Occipital lobe (tissue), 2 donors: ENCODE results near the gene RNH1. TPM values are rescaled to one million over a fixed set of nuclear protein-coding genes. Genes with fewer than 3 reads are reported as not detected.

Experiments used
- DNase-seq: peaks from one replicate; lab custom pipeline; 2025; lab: John Stamatoyannopoulos, UW
- total RNA-seq: library from RNA; depleted of rRNA; stranded (reverse); fragments of >200 nt; gene quantifications from one replicate; pipeline ENCODE4 v1.2.3, GENCODE V29; 2014

RNH1 gene
- total RNA-seq, 1 donor from 2014 or later = 42.1 TPM

- DNase-seq = no peak
Measured at GRCh38 chr11:459511-460220, 47.4 kb downstream of the RNH1 start.

DNA sequence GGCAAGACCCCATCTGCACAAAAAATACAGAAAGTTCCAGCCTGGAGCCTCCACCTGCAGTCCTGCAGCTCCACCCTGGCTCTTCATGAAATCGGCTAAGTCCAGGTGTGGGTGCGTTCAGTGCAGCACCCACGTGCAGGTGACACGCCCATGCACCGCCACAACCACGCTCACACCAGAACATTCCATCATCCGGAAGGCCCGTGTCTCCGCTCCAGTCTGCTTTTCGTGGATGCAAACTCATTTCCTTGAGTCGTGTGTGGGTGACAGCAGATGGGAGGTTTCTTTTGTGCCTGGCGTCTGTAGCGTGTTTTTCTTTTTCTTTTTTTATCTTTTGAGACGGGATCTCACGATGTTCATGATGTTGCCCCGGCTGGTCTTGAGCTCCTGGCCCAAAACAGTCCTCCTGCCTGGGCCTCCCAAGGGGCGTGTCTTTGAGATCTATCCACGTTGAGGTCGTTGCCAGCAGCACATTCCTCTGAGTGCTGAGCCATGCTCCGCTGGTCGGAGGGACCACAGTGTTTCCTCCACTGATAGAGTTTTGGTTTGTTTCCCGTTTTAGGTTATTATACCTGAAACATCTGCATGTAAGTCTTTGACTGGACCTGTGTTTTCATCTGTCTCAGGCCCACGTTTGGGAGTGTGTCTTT is 49.8 kb downstream of the RNH1 start:
- no peak for DNase-seq

DNA sequence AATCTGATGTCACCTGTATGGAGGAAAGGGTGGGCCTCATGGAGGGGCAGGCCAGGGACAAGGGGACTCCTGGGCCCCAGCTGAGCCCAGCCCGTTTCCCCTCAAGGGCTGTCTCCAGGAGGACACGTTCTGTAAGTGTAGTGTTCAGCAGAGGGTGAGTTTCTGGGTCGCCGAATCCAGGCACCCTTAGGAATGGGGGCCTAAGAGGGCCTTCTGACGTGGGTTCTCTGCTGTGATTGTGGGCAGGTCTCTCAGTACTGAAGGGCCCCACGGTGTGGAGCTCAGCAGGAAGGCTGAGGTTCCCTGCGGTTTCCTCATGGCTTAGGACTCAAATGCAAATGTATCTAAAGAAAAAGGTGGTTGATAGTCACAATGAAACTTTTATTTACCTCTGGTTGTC is 50.5 kb downstream of the RNH1 start:
- DNase-seq = no peak

DNA sequence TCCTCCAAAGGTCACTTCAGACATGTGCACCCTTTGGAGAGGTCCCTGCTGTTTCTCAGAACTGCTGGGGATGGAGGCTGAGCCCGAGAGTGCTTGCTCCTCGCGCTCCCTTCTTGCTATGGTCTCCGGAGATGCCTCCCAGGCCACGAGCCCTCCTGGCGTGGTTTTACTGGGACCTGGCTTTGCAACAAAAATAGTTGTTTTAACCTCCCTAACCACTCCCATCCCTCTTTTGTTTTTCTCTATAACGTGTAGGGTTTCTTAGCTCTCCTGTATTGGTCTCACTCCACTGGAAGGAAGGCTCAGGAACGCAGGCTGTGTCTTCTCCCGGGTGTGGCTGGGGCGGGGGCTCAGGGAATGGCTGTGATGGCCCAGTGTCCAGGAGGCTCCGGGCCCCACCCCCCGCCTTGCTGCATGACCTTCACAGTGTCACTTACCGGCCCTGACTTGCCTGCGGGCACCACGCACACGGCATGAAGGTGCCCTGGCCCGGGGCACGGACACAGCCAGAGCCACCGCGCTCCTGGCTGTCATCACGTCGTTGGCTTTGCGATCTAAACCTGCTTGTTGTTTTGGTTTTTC is 51.4 kb downstream of the RNH1 start:
- no peak for DNase-seq

DNA sequence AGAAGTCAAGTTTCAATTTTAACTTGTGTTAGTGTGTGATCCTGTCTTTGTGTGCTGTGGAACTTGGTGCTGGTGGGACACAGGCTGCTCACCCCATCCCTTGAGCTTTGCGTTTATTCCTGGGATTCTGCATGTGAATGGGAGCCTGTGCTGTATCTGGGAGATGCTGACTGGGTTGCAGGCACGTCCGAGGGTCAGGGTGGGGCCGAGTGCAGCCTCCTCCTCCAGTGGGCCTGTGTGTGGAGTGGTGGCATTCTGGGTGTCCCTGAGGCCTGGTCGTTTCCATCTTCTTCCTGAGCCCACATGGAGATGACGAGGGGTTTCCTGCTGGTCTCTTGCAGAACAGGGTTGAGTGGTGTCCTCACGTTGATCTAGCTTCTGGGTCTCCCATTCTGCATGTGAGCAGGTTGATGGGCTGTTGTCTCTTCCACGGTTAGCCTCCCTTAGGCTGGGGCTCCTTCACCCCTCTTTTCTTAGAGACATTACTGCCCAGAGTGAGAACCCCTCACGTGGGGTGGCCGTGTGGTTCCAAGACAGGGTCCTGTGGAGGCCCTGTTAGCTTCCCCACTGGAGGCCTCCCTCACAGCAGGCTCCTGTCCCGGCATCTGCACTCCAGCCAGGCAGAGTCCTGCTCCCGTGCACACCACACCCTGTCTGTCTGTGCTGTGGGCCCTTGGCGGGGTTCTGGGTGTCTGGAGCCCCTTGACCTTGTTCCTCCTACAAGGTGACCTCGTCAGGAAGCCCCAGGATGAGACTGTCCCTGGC is 52.1 kb downstream of the RNH1 start:
- DNase-seq = no peak

- DNase-seq = no peak
Measured at GRCh38 chr11:454043-454442, 53.0 kb downstream of the RNH1 start.

- DNase-seq = no peak
Measured at GRCh38 chr11:453564-453963, 53.5 kb downstream of the RNH1 start.

DNA sequence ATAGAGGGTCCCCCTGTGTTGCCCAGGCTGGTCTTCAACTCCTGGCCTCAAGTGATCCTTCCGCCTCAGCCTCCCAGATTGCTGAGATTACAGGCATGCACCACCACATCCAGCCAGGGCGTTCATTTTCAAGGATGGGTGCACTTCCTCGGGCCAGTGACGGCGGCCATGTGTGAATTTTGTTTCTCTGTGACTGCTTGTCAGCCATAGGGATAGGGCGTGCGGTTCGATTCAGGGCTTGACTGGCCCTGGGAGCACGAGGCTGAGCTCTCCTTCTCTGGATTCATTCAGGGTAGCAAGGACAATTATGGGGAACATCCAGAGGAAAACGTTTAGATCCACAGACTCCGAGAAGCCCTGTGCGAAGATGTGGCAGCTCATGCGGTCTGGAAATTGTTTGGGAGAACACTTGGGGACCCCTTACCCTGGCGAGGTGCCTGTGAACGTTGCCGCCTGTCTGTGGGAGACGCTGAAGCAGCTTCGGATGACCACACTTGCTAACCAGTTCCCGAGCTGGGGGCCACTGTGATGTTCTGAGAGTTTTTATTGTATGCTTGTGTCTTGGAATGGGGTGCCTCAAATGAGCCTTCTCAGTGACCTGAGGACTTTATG is 54.0 kb downstream of the RNH1 start:
- DNase-seq = no peak

- no peak for DNase-seq
Measured at GRCh38 chr11:452203-452744, 54.8 kb downstream of the RNH1 start.

DNA sequence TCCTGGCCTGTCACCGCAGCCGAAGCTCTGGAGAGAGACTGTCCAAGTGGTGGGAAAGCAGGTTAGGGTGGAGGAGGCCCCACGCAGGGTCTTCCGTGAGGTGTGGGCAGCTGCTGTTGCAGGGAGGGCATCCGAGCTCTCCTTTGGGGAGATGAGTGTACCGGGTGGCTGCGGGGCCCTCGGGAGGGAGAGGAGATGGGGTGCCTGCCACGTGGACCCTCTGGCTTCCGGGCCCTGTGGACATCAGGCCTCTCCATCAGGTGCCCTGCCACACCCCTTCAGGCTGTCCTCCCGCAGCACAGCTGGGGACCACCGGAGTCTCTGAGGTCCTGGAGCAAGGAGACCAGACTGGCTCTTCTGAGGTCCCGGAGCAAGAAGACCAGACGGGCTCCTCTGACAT is 55.3 kb downstream of the RNH1 start:
- no peak for DNase-seq

DNA sequence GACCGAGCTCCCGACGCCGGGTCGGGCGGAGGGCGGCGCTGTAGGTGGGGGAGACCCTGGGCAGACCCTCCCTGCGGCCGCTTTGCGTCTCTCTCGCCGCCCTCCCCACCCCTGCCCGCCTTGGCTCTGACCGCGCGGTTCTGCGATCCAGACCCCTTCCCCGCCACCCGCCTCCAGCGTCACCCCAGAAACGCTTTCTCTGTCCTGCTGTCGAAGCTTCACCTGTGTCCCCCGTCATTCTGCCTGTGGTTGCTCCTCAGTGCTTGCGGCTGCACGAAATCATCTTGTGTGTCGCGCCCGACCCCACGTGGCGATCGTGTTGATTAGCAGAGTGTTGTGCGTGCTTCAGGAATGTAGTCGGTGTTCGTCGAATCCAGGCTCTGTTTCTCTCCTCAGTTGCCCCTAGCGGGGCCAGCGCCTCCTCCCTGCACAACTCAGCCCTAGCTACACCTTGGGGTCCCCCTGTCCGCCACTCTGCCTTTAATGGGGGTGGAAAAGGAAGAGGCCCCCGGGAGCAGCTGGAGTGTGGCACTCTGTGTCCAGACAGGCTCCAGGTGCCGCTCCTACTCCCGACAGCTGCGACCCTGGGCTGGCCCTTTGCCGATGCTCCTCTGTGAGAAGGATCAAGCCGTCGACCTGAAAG is 56.1 kb downstream of the RNH1 start:
- DNase-seq = peak; percentile 26

DNA sequence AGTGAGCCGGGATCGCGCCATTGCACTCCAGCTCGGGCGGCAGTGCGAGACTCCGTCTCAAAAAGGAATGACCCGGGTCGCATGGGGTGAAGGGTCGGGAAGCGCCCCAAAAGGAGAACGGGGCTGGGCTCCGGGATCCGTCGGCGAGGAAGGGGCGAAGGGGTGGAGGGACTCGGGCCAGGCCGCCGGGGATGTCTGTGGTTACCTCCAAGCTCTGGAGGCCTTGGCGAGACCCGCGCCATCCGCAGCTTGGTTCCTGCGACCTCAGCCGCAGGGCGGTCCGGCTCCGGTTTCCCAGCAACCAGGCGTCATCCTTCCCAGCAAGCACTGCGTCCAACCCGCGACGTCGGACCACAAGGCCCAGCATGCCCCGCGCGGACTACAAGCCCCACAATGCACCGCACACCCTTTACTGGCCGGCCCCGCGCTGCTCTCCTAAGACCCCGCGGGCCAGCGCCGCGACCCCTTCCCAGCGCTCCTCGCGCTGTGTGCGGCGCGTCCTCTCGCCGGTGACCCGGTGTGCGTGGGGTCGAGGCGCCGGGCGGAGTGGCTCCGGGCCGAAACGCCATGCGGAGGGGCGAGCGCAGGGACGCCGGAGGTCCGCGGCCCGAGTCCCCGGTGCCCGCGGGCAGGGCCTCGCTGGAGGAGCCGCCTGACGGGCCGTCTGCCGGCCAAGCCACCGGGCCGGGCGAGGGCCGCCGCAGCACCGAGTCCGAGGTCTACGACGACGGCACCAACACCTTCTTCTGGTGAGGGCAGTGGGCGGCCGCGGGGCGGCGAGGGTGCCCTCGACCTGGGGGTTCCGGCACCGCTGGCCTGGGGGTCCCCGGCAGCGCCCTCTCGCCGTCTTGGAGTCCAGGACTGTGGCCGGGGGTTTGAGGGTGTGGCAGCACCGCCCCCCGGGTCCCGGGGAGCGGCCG is 56.9 kb downstream of the RNH1 start, which contains the start of gene PTDSS2:
Gene PTDSS2 (plus strand): TSS at position 391 of the 920 bp plus-strand sequence. CDS start 177 bp downstream, at position 568.
- peak; percentile 91 for DNase-seq

DNA sequence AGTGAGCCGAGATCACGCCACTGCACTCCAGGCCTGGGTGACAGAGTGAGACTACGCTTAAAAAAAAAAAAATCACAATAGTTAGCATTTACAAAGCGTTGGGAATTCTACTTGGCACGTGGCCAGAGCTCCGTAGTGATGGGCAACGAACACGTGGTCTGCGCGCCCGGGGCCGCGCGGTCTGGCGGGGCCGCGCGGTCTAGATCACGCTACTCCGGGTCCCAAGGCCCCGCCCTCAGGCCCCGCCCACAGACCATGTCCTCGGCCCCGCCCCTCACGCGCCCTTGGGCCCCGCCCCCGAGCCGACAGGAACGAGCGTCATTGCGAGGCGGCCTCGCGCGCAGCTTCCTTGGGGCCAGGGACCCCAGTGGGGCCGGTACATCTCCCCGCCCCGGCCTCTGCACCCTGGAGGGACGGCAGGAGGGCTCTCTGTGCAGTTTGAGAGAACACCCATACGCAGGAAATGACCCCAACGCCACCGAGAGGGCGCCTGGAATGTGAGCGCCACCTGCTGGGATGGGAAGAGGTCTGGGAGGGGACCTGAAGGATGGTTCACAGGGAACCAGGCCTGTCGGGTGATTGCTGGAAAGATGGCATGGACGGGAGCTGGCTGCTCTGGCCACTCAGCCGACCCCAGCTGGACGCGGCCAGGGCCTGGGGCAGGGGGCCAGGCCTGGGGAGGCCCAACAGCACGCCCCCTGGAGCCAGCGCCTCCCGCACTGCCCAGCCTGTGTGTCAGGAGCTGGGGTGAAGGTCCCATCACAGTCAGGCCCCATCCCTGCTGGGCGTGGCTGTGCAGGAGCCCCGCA is 58.9 kb downstream of the RNH1 start:
- DNase-seq = peak; percentile 87

- DNase-seq = no peak
Measured at GRCh38 chr11:446891-447290, 60.2 kb downstream of the RNH1 start.

DNA sequence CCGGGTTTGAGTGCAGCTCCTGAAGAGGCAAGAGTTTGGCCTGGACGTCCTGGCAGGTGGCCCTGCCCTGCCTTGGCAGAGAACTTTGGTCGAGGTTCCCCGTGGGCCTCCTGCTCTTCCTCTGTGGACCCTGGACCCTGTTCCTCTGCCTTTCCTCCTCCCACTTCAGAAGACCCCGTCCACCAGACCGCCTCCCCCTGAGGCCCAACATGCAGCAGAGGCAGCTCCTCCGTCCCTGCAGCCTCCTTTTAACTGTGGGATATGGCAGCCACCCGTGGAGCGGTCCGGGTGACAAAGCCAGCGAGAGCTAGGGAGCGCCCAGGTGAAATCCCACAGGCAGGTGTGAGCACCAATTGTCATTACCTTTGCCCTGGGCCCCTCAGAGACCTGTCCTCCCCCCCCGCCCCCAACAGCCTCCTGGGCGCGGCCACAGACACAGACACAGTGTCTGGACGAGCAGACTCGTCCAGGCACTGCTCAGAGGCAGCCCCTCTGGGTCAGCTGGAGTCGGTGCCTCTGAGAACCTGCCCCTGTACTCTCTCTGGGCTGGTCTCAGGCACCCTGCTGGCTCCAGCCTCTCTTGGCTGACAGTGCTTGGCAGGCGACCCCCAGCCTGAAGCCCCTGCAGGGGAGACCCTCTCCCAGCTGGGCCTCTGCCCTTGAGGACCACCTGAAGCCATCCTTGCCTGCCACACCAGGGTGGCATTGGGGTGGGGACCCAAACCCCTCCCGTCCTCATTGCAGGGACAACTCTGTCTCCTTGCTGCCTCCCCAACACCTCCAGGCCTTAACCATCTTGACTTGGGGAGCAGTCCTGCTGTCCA is 61.1 kb downstream of the RNH1 start:
- no peak for DNase-seq
